22Rv1 (cell line): ENCODE measurements around the gene SRGAP1.

Experiments
- H3K27ac ChIP-seq: fragments of 450-650 bp; 2 replicates; pipeline ENCODE4 v1.5.1; 2017
- ZFX ChIP-seq: fragments of 450-650 bp; IDR thresholded peaks from 2 replicates; pipeline ENCODE4 v1.6.1; 2017; ENCODE audit warnings: antibody characterized with exemption, borderline replicate concordance
- TF ChIP-seq, protein P1 (sequence below): fragments of 450-650 bp; IDR thresholded peaks from 2 replicates; pipeline ENCODE4 v1.5.1; 2017; ENCODE audit warnings: mild to moderate bottlenecking

Gene SRGAP1

DNA sequence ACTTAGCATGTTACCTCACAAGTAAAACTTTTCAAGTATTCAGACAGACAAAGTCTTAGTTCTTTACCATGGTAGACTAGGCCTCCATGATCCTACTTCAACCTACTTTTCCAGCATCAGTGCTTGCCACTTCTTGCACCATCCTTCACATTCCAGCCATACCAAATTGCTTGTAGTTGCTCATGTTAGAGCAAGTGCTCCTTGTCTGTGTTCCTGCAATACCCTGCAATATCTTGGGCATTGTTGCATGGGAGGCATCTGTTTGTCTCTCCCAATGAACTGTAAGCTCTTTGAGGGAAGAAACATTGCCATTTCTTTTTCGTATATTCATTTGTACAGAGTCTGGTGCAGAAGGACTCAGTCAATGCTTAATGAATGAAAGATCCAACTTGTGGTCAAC lies 78.0 kb downstream of the SRGAP1 start:
- TF ChIP-seq ZFX = no peak
- TF ChIP-seq, protein P1, sequence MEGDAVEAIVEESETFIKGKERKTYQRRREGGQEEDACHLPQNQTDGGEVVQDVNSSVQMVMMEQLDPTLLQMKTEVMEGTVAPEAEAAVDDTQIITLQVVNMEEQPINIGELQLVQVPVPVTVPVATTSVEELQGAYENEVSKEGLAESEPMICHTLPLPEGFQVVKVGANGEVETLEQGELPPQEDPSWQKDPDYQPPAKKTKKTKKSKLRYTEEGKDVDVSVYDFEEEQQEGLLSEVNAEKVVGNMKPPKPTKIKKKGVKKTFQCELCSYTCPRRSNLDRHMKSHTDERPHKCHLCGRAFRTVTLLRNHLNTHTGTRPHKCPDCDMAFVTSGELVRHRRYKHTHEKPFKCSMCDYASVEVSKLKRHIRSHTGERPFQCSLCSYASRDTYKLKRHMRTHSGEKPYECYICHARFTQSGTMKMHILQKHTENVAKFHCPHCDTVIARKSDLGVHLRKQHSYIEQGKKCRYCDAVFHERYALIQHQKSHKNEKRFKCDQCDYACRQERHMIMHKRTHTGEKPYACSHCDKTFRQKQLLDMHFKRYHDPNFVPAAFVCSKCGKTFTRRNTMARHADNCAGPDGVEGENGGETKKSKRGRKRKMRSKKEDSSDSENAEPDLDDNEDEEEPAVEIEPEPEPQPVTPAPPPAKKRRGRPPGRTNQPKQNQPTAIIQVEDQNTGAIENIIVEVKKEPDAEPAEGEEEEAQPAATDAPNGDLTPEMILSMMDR = no peak
- H3K27ac ChIP-seq = no peak overlapping the region

DNA sequence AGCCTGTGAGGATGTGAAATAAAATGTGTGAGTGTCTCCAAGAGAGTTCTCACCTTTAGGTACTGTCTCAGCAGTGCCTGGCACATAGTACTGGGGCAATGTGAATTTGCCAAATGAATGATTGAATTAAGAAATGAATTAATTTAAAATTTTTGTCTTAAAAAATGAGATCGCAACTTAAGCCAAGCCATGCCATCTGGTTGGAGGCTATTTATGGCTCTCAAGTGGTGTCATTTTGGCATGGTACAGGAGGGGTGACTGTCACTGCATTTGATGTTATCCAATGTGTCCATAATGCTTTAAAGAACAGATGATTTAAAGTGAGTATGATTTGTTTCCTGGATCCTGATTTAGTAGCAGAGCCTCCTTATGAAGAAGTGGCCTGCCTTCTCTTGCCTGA lies 80.3 kb downstream of the SRGAP1 start:
- H3K27ac ChIP-seq = no peak overlapping the region
- TF ChIP-seq, protein P1 = no peak
- TF ChIP-seq ZFX = no peak

DNA sequence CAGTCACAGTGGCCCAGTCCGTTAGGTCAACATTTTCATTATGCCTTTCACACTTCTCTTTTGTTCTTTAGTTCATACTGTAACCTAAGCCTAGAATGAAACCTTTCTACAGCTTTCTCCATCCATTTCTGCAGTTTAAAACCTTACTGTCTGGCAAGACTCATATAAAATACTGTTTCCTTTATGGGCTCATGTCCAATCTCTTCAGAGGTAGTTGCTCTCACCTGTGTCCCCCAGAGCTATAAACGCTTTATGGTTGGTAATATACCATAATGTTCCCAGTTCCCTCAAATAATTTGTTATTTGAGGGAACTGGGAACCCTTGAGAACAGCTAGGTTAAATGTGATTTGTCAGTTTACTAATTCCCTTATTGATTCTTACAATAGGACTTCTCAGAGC lies 83.0 kb downstream of the SRGAP1 start:
- TF ChIP-seq, protein P1 = no peak
- TF ChIP-seq ZFX = no peak
- H3K27ac ChIP-seq = no peak overlapping the region

DNA sequence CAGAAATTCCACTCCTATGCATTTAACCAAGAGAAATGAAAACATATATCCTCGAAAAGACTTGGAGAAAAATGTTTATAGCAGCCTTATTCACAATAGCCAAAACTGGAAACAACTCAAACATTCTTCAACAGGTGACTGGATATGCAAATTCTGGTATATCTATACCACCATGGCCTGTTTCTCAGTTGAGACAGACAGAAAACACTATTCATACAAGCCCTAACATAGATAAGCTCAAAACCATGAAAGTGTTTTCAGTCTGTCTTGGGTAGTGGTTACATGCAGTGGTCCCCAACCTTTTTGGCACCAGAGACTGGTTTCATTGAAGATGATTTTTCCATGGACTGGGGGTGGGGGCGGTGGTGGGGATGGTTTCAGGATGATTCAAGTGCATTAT lies 83.8 kb downstream of the SRGAP1 start:
- no peak overlapping the region for H3K27ac ChIP-seq
- TF ChIP-seq, protein P1 = no peak
- TF ChIP-seq ZFX = no peak

DNA sequence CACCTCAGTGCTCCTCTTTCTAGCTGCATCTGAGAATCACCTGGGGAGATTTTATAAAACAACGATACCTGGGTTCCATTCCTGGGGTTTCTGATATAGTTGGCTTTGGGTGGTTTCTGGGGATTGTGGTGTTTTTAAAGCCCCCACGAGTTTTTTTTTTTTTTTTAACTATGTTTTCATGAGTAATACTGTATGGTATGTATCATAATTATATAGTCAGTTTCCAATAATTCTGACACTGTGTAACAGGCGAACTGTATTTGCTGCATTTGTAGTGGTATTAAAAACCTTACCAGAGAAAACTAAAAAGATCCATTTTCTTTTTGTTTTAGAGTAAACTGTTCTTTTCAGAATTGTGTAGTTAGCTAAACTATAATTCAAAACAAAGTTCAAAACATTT lies 84.9 kb downstream of the SRGAP1 start:
- no peak for TF ChIP-seq ZFX
- TF ChIP-seq, protein P1 = no peak
- no peak overlapping the region for H3K27ac ChIP-seq

DNA sequence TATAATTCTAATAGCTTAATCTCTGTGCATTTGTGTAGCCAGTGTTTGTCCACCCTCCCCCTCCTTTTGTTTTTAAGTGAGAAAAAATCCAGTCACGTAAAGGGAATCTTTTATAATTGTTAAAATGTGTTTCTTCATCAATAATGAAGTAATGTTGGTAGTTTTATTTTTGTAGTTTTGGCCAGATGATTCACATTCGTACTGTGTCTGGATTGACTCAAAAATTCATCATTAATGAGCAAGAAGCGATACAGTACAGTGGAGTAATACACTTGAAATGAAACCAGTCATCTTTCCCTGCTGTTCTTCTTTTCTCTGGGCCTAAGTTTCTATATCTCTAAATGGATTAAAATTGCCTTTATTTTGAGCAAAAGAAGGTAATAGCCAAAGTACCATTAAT lies 86.5 kb downstream of the SRGAP1 start:
- TF ChIP-seq, protein P1 = no peak
- TF ChIP-seq ZFX = no peak

DNA sequence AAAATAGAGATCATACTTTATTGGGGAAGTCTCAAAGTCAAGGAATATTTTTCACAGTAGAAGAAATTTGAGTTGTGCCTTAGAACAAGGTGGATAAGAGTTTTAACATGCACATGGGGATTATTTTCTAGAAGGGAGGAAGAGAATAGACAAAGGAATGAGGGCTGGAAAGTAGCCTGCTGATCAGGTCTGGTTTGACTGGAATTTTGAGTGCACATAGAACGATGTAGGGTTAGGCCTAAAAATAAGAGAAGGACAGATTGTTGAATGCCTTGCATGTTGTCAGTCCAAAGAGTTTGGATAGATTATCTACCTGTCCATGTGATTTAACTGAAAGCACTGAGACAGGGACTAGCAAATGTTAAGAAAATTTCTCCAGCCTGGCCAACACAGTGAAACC lies 87.2 kb downstream of the SRGAP1 start:
- TF ChIP-seq, protein P1 = no peak
- TF ChIP-seq ZFX = no peak
- H3K27ac ChIP-seq = no peak overlapping the region

More for the DNA sequence above, 86.5 kb downstream of the SRGAP1 start:
- no peak overlapping the region for H3K27ac ChIP-seq
